ACHN (cell line): ENCODE data around the gene SRBD1.
A peak's percentile ranks its signal among the peaks of the same experiment; 100 is the strongest.

Experiments used
- DNase-seq: peaks from one replicate; pipeline ENCODE4 v3.0.0-alpha.2; 2015
- in situ Hi-C: cut with HindIII; loops from 2 replicates; pipeline ENCODE4 v1.10.0; 2017; ENCODE audit warnings: low sequenced_read_pairs, low pct_ligation_motif_present, low pct_unique_long_range_greater_than_20kb

SRBD1 gene

GRCh38 chr2:45379399-45380087, 231.5 kb downstream of the SRBD1 start:
- no peak for DNase-seq
- in situ Hi-C loops: no loop called here

GRCh38 chr2:45373534-45373933, 237.5 kb downstream of the SRBD1 start:
- DNase-seq: no peak
- in situ Hi-C loops: no loop called here

- in situ Hi-C loops: no loop called here
These were observed 240.7 kb downstream of the SRBD1 start for GRCh38 chr2:45370369-45370768.

GRCh38 chr2:45368792-45369191, 242.3 kb downstream of the SRBD1 start:
- in situ Hi-C loops: no loop called here

More at GRCh38 chr2:45370369-45370768, 240.7 kb downstream of the SRBD1 start:
- no peak for DNase-seq

GRCh38 chr2:45361666-45362065, 249.4 kb downstream of the SRBD1 start:
- no peak for DNase-seq
- in situ Hi-C loops: no loop called here

More at GRCh38 chr2:45368792-45369191, 242.3 kb downstream of the SRBD1 start:
- no peak for DNase-seq

- in situ Hi-C loops: no loop called here
- no peak for DNase-seq
These were observed 256.3 kb downstream of the SRBD1 start for GRCh38 chr2:45354776-45355175.

- in situ Hi-C loops: no loop called here
These were observed 257.2 kb downstream of the SRBD1 start for GRCh38 chr2:45353879-45354278.

GRCh38 chr2:45352506-45352905, 258.6 kb downstream of the SRBD1 start:
- in situ Hi-C loops: no loop called here
- no peak for DNase-seq

More at GRCh38 chr2:45353879-45354278, 257.2 kb downstream of the SRBD1 start:
- DNase-seq: peak; percentile 5

- DNase-seq: no peak
- in situ Hi-C loops: no loop called here
These were observed 265.5 kb downstream of the SRBD1 start for GRCh38 chr2:45345331-45346234.

- DNase-seq: no peak
- in situ Hi-C loops: no loop called here
These were observed 266.6 kb downstream of the SRBD1 start for GRCh38 chr2:45344502-45344901.

GRCh38 chr2:45344071-45344470, 267.0 kb downstream of the SRBD1 start:
- in situ Hi-C loops: no loop called here
- no peak for DNase-seq

GRCh38 chr2:45343251-45344017, 267.6 kb downstream of the SRBD1 start:
- in situ Hi-C loops: no loop called here
- DNase-seq: no peak

GRCh38 chr2:45340318-45340717, 270.7 kb downstream of the SRBD1 start:
- in situ Hi-C loops: no loop called here
- DNase-seq: no peak

- in situ Hi-C loops: no loop called here
These were observed 271.8 kb downstream of the SRBD1 start for GRCh38 chr2:45339253-45339652.

More at GRCh38 chr2:45339253-45339652, 271.8 kb downstream of the SRBD1 start:
- DNase-seq: no peak
